GM19463 (cell line): ENCODE data around the gene YJEFN3.

Source experiments
- ATAC-seq: cut with Tn5 transposase; IDR thresholded peaks from one replicate; pipeline ENCODE4 v1.9.1; 2021; ENCODE audit warnings: mild to moderate bottlenecking, moderate library complexity; ENCODE audit not compliant: unreplicated experiment

Gene YJEFN3

GRCh38 chr19:19575411-19575810 lies 46.7 kb downstream of the YJEFN3 start:
- ATAC-seq, result no peak

GRCh38 chr19:19578252-19578651 lies 49.5 kb downstream of the YJEFN3 start:
- ATAC-seq, result no peak

- ATAC-seq, result no peak
Observed at GRCh38 chr19:19579533-19580361, 51.0 kb downstream of the YJEFN3 start.

- ATAC-seq, result no peak
Observed at GRCh38 chr19:19580418-19580817, 51.7 kb downstream of the YJEFN3 start.

- ATAC-seq, result no peak
Observed at GRCh38 chr19:19581391-19581790, 52.7 kb downstream of the YJEFN3 start.

GRCh38 chr19:19582471-19582870 lies 53.8 kb downstream of the YJEFN3 start:
- ATAC-seq, result no peak

GRCh38 chr19:19584356-19584755 lies 55.6 kb downstream of the YJEFN3 start:
- no peak for ATAC-seq
